C4-2B (cell line): ENCODE results near the gene CLTC.

Experiments used
- CTCF ChIP-seq: fragments of 450-650 bp; conservative IDR thresholded peaks from 2 replicates; pipeline ENCODE4 v1.5.1; 2017; ENCODE audit warnings: mild to moderate bottlenecking
- ZFX ChIP-seq: fragments of 450-650 bp; IDR thresholded peaks from 2 replicates; pipeline ENCODE4 v1.6.1; 2017

- no peak for TF ChIP-seq CTCF
- TF ChIP-seq ZFX = no peak
Measured at GRCh38 chr17:59621771-59622170, 2.1 kb downstream of the CLTC start.
